ENCODE measurements around the gene ZNF512B.

The ZNF512B gene

DNA sequence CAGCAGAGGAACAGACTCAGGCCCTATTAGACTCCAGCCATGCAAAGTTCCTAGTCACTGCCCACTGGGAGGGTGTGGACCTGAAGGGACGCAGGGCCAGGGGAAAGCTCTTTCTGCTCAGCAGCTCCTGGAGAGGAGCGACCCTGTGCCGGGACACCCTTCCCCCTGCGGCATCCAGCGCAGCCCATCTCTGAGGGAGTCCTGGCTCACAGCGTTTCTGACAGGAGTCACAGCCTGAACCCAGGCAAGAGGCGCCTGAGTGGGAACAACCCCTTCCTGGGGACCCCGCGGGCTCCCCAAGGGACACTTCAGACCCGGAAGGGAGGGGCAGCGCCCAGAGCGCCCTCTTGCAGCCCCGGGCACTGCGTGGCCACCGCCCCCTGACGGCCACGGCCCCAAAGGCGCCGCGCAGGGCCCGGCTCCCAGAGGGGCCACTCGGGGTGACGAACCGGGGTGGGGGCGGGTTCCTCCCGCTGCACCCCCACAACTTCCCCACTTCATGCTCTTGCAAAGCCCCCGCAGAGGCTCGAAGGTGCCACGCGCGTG is 14.4 kb downstream of the ZNF512B start:
- peak overlapping the region; percentile 98 for H3K9ac ChIP-seq (ENCODE audit: low read length)
- H3K36me3 ChIP-seq (ENCODE audit: control insufficient read depth, insufficient read depth, low read length), result peaks cover 14% of the 10 kb centered on the region
- H3K4me1 ChIP-seq (ENCODE audit: control insufficient read depth, insufficient read depth, low read length), result peaks cover 35% of the 10 kb centered on the region
- no peaks in the 10 kb centered on the region for H3K27me3 ChIP-seq (ENCODE audit: control insufficient read depth, insufficient read depth, low read length)
- peak overlapping the region; percentile 100 for H3K4me3 ChIP-seq (ENCODE audit: low read depth, low read length)
- H3K27ac ChIP-seq (ENCODE audit: low read depth, low read length), result peak overlapping the region; percentile 96
- H3K9me3 ChIP-seq (ENCODE audit: control insufficient read depth, insufficient read depth, low read depth, low read length), result no peaks in the 10 kb centered on the region

DNA sequence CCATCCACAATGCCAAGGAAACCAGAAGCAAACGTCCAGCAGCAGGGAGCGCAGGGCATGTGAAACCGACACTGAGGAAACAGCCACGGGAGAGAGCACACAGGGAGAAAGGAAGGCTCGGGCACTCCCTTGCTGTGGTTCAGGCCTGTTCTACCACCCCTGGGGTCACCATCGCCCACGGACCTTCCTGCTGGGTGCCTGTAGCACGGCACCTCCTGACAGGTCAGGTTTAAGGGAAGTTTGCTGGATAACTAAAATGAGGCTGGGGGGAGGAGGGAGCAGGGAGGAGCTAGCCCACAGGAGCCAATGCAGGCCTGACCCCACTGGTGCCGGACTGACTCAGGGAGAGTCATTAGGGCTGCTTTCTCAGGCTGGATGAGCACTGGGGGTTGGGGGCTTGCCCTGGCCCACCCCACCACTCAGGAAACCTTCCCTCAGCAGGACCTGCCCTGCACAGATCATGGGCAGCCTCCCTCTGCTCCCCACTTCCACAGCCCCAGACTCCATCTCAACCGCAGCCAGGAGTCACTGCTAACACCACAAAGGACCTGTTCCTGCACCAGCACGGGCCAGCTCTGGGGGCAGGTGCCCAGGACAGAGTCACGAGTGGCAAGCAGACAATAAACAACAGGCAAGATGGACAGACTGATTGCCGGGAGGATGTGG is 15.8 kb downstream of the ZNF512B start:
- Histone ChIP-seq H3K9me3 (ENCODE audit: control insufficient read depth, insufficient read depth, low read depth, low read length) (no peaks in the 10 kb centered on the region), H3K27ac (ENCODE audit: low read depth, low read length) (no peak overlapping the region), H3K9ac (ENCODE audit: low read length) (no peak overlapping the region), H3K4me3 (ENCODE audit: low read depth, low read length) (no peak overlapping the region), H3K4me1 (ENCODE audit: control insufficient read depth, insufficient read depth, low read length) (peaks cover 39% of the 10 kb centered on the region), H3K36me3 (ENCODE audit: control insufficient read depth, insufficient read depth, low read length) (0 out of 2 replicates have a peak, but pooled peaks cover 3% of the 10 kb centered on the region), H3K27me3 (ENCODE audit: control insufficient read depth, insufficient read depth, low read length) (no peaks in the 10 kb centered on the region)

DNA sequence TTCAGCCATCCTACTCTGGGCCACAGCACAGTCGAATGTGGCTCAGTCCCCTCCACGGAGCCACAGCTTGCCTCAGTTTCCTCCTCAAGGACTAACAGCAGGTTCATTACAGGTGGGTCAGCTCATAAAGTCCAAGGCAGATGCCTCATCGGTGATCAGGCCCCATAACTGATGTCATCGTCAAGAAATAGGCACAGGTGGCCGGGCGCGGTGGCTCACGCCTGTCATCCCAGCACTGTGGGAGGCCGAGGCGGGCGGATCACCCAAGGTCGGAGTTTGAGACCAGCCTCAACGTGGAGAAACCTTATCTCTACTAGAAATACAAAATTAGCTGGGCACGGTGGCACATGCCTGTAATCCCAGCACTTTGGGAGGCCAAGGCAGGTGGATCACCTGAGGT is 17.0 kb downstream of the ZNF512B start:
- no peaks in the 10 kb centered on the region for H3K27me3 ChIP-seq (ENCODE audit: control insufficient read depth, insufficient read depth, low read length)
- no peak overlapping the region for H3K4me3 ChIP-seq (ENCODE audit: low read depth, low read length)
- no peaks in the 10 kb centered on the region for H3K9me3 ChIP-seq (ENCODE audit: control insufficient read depth, insufficient read depth, low read depth, low read length)
- no peak overlapping the region for H3K9ac ChIP-seq (ENCODE audit: low read length)
- H3K36me3 ChIP-seq (ENCODE audit: control insufficient read depth, insufficient read depth, low read length), result 0 out of 2 replicates have a peak, but pooled peaks cover 3% of the 10 kb centered on the region
- H3K27ac ChIP-seq (ENCODE audit: low read depth, low read length), result no peak overlapping the region
- H3K4me1 ChIP-seq (ENCODE audit: control insufficient read depth, insufficient read depth, low read length), result peaks cover 32% of the 10 kb centered on the region

DNA sequence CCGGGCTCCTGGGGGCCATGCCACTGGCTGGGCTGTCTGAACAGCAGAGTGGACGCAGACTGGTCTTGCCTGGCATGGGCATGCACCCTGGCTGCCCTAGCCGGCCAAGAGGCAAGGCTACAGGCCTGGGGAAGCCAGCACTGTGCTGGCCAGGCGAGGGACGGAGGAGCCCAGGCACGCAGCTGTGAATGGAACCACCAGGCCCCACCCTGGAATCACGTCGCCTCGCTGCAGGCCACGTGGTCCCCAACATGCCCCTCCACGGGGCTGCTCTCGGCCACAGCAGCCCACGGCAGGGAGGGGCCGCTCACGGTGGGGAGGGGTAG is 17.6 kb downstream of the ZNF512B start:
- no peak overlapping the region for H3K27ac ChIP-seq (ENCODE audit: low read depth, low read length)
- H3K9me3 ChIP-seq (ENCODE audit: control insufficient read depth, insufficient read depth, low read depth, low read length), result no peaks in the 10 kb centered on the region
- H3K4me1 ChIP-seq (ENCODE audit: control insufficient read depth, insufficient read depth, low read length), result peaks cover 32% of the 10 kb centered on the region
- no peak overlapping the region for H3K9ac ChIP-seq (ENCODE audit: low read length)
- H3K27me3 ChIP-seq (ENCODE audit: control insufficient read depth, insufficient read depth, low read length), result no peaks in the 10 kb centered on the region
- no peak overlapping the region for H3K4me3 ChIP-seq (ENCODE audit: low read depth, low read length)
- 0 out of 2 replicates have a peak, but pooled peaks cover 3% of the 10 kb centered on the region for H3K36me3 ChIP-seq (ENCODE audit: control insufficient read depth, insufficient read depth, low read length)

DNA sequence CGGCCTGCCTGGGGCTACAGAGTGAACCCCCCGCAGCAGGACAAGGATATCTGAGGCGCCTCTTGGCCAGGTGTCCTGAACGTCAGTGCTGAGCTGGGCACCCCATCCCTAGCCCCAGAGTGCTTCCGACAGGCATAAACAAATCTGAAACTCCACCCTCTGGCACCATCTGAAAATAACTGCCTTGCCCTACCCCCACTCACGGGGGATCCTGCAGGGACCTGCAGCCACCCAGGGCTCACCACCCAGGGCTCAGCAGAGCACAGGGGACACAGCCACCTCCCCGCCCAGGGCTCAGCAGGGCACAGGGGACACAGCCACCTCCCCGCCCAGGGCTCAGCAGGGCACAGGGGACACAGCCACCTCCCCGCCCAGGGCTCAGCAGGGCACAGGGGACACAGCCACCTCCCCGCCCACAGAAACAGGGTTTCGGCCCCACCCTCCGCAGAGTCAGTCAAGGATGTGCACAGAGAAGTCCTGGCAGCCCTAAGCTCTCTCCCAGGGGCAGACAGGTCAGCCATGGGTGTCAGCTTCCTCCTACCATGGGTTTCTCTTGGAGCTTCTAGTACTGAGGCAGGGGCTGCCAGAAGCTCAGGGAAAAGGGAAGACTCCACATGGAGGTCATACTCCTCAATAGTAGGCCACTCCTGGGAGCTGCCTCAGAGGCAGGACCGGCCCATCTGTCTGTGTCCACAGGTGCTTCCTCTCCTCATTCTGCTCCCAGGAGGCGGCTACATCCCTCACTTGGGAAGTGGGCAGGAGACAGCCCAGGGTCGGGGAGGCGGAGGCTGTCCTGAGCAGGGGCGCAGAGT is 18.1 kb downstream of the ZNF512B start:
- Histone ChIP-seq H3K9ac (ENCODE audit: low read length) (no peak overlapping the region), H3K27ac (ENCODE audit: low read depth, low read length) (no peak overlapping the region), H3K36me3 (ENCODE audit: control insufficient read depth, insufficient read depth, low read length) (0 out of 2 replicates have a peak, but pooled peaks cover 3% of the 10 kb centered on the region), H3K27me3 (ENCODE audit: control insufficient read depth, insufficient read depth, low read length) (no peaks in the 10 kb centered on the region), H3K9me3 (ENCODE audit: control insufficient read depth, insufficient read depth, low read depth, low read length) (no peaks in the 10 kb centered on the region), H3K4me3 (ENCODE audit: low read depth, low read length) (no peak overlapping the region), H3K4me1 (ENCODE audit: control insufficient read depth, insufficient read depth, low read length) (peaks cover 32% of the 10 kb centered on the region)

DNA sequence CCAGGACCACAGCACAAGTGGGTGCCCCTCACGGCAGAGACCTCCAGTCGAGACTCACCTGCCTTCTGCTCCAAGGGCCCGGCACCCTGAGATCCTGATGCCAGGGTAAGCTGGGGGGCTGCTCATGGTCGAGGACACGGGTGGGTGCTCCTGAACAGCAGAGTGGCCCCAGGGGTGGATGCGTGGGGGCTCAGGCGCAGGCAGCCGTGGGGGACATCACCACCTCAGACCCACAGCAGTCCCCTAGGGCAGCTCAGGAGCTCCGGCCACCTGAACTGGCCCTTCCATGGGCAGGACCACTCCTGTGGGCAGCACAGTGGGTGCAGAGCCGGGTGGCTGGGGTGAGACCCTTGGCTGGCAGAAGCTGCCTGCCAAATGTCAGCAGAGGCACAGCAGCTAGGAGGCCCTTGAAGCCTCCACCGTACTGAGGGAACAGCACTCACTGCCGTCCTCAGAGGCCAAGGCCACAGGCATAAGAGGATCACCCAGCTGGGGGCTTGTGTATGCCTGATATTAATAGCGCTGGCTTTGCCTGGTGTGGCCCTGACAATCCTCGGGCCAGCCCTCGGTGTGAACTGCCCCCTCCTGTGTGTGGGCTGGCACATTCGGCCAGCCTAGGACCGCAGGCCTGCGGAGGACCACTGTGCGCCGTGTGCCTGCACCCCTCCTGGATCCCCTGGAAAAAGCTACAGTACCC is 18.9 kb downstream of the ZNF512B start:
- H3K9ac ChIP-seq (ENCODE audit: low read length), result no peak overlapping the region
- H3K9me3 ChIP-seq (ENCODE audit: control insufficient read depth, insufficient read depth, low read depth, low read length), result no peaks in the 10 kb centered on the region
- H3K27ac ChIP-seq (ENCODE audit: low read depth, low read length), result no peak overlapping the region
- H3K4me1 ChIP-seq (ENCODE audit: control insufficient read depth, insufficient read depth, low read length), result peaks cover 32% of the 10 kb centered on the region
- H3K4me3 ChIP-seq (ENCODE audit: low read depth, low read length), result no peak overlapping the region
- no peaks in the 10 kb centered on the region for H3K27me3 ChIP-seq (ENCODE audit: control insufficient read depth, insufficient read depth, low read length)
- H3K36me3 ChIP-seq (ENCODE audit: control insufficient read depth, insufficient read depth, low read length), result peaks cover 6% of the 10 kb centered on the region; the same call in 1 of the 2 replicates

DNA sequence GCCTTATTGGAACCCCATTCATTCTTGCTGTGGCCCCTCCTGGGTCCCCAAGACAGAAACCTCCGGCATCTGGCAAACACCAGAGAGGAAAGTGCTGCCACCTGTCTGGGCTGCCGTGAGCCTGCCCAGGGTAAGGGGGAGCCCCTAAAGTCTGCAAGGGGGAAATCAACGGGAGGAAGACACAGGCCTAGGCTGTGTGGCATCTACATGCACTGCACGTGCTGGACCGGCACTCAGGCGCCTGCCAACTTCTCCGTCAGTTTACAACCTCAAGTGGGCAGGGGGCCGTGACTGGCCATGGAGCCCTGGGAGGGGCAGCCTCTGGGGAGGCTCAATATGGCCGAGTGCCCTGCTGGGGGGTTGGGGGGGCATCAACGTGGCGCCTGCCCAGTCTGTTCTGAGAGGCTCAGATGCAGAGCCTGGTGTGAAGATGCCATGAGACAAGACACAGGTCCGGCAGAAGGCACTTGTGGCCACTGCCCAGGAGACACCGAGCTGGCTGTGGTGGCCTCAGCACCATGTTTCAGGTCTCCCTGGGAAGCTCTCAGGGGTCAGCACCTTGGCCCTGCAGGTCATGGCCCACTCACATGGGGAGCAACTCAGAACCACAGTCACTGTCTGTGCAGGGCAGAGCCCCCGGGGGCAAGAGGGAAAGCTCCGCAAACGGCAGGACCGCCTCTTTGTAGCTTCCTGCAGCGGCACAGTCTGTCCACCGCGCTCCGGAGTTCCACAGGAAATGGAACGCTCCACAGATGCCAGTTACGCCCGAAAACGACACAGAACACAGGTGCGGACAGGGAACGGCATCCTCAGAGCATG is 21.9 kb downstream of the ZNF512B start:
- no peak overlapping the region for H3K9ac ChIP-seq (ENCODE audit: low read length)
- H3K9me3 ChIP-seq (ENCODE audit: control insufficient read depth, insufficient read depth, low read depth, low read length), result no peaks in the 10 kb centered on the region
- H3K27ac ChIP-seq (ENCODE audit: low read depth, low read length), result no peak overlapping the region
- peaks cover 30% of the 10 kb centered on the region for H3K36me3 ChIP-seq (ENCODE audit: control insufficient read depth, insufficient read depth, low read length)
- no peak overlapping the region for H3K4me3 ChIP-seq (ENCODE audit: low read depth, low read length)
- H3K27me3 ChIP-seq (ENCODE audit: control insufficient read depth, insufficient read depth, low read length), result no peaks in the 10 kb centered on the region
- peaks cover 28% of the 10 kb centered on the region for H3K4me1 ChIP-seq (ENCODE audit: control insufficient read depth, insufficient read depth, low read length)

DNA sequence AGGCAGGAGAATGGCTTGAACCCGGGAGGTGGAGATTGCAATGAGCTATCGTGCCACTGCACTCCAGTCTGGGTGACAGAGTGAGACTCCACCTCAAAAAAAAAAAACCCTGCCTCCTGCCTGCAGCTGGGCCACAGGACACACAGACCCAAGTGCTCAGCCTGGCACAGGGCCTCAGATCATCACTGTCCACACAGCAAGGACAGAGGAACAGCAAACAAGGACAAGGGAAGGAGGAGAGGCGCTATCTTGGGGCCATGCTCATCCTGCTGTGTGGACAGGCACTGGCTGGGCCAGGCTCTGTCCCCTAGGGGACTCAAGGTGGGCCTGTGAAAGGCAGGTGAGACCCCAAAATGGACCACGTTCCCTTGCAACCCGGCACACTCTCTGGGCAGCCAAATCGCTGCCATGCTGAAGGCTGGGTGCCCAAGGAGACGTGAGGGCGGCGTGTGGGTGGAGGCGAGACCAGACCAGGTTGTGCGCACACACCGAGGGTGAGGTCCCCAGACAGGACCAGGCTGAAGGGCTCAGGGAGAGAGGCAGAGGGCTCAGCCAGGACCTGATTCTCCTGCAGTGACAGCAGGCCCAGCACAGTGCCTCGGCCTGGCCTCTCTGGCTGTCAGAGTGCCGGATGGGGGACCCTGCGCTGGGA is 22.6 kb downstream of the ZNF512B start:
- Histone ChIP-seq H3K4me1 (ENCODE audit: control insufficient read depth, insufficient read depth, low read length) (peaks cover 33% of the 10 kb centered on the region), H3K27ac (ENCODE audit: low read depth, low read length) (no peak overlapping the region), H3K9ac (ENCODE audit: low read length) (no peak overlapping the region), H3K36me3 (ENCODE audit: control insufficient read depth, insufficient read depth, low read length) (peaks cover 32% of the 10 kb centered on the region), H3K9me3 (ENCODE audit: control insufficient read depth, insufficient read depth, low read depth, low read length) (no peaks in the 10 kb centered on the region), H3K27me3 (ENCODE audit: control insufficient read depth, insufficient read depth, low read length) (no peaks in the 10 kb centered on the region), H3K4me3 (ENCODE audit: low read depth, low read length) (no peak overlapping the region)

DNA sequence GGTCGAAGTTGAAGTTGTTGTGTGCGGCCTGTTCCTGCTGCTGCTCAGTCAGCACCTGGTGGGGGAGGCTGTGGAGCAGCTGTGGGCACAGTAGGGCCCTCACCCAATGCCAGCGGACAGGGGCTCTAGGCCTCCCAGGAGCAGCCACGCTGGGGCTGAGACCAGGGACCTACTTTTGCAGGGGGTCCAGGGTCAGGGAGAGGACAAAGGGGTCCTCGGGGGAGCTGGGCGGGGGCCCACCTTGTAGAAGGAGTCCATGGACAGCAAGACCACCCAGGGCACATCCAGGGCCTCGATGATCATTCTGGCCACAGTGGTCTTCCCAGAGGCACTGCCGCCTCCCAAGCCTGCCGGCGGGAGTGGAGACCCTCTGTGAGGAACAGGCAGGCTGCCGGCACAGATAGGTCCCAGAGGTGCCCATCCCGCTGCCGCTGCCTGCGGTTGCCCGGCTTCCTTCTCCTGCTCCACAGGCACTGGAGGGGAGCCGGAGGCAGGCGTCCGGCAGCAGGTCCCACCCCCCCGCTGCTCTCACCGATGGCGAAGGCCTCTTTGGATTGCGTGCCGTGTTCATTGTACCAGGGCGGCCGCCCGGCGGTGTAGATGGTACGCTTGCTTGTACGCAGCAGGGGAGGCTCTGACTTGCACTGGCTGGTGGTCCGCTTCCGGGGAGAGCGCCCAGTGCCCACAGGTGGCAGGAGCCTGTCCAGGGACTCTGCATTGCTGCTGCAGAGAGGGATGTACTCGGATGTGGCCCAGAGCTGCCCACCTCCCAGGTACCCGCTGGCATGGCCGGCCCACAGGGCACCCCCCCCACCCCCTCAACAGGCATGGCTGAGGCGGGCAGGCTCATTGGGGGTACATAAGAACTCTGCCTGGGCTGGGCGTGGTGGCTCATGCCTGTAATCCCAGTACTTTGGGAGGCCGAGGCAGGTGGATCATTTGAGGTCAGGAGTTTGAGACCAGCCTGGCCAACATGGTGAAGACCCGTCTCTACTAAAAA is 23.5 kb downstream of the ZNF512B start:
- H3K36me3 ChIP-seq (ENCODE audit: control insufficient read depth, insufficient read depth, low read length), result peaks cover 32% of the 10 kb centered on the region
- H3K9me3 ChIP-seq (ENCODE audit: control insufficient read depth, insufficient read depth, low read depth, low read length), result no peaks in the 10 kb centered on the region
- H3K27ac ChIP-seq (ENCODE audit: low read depth, low read length), result no peak overlapping the region
- H3K4me3 ChIP-seq (ENCODE audit: low read depth, low read length), result no peak overlapping the region
- H3K4me1 ChIP-seq (ENCODE audit: control insufficient read depth, insufficient read depth, low read length), result peaks cover 29% of the 10 kb centered on the region
- H3K9ac ChIP-seq (ENCODE audit: low read length), result no peak overlapping the region
- no peaks in the 10 kb centered on the region for H3K27me3 ChIP-seq (ENCODE audit: control insufficient read depth, insufficient read depth, low read length)
